HepG2 (cell line): ENCODE results near the gene HDGFL3. TPM values are rescaled to one million over a fixed set of nuclear protein-coding genes. Genes with fewer than 3 reads are reported as not detected.

Experiments
- ATAC-seq: fragments of 200-7000 bp; cut with Tn5 transposase; 3 replicates; pipeline ENCODE4 v1.9.1; 2020; ENCODE audit warnings: mild to moderate bottlenecking, moderate library complexity
- BruUV-seq: library from RNA; stranded (reverse); fragments of 400-500 nt; replicated peaks from 2 replicates; lab custom pipeline; 2021; lab: Mats Ljungman, UMichigan
- CTCF ChIA-PET: fragments of 300-600 bp; formaldehyde crosslinking; extraction: SDS; loops from one replicate; lab custom pipeline; 2021; ENCODE audit warnings: low total read pairs, inconsistent platforms, low intra/inter-chr PET ratio; lab: Yijun Ruan, JAX
- POLR2A ChIA-PET: fragments of 350-600 bp; sonication (Branson Sonifier 250); formaldehyde crosslinking; loops from one replicate; lab custom pipeline; 2020; ENCODE audit warnings: antibody characterized with exemption, inconsistent platforms; lab: Yijun Ruan, JAX
- DNase-seq: peaks from one replicate; pipeline ENCODE4 v3.0.0-alpha.2; 2015; ENCODE audit warnings: low spot score
- FAIRE-seq: peaks from 3 replicates; lab custom pipeline; 2011; peaks lifted over from hg19 to GRCh38; lab: Jason Lieb, UNC
- H2AFZ ChIP-seq: one replicate; pipeline ENCODE4 v1.6.1; 2011; ENCODE audit warnings: low read length, inconsistent platforms
- H3K27ac ChIP-seq: fragments of 300-600 bp; 3 replicates; pipeline ENCODE4 v1.8.0; 2011; ENCODE audit warnings: mixed run types, mild to moderate bottlenecking, mixed read lengths, low read length, inconsistent platforms; ENCODE audit not compliant: insufficient read depth; ENCODE audit errors: extremely low read length
- H3K27me3 ChIP-seq, 2 experiments: fragments of 200-600 bp in 1 of 2; 2 replicates in 1 of 2; 3 replicates in 1 of 2; pipeline versions ENCODE4 v1.6.0 to v1.8.0; 2011; ENCODE audit warnings: low read length in 2 of 2, mild to moderate bottlenecking in 2 of 2, moderate library complexity in 2 of 2, inconsistent platforms in 1 of 2; ENCODE audit not compliant: insufficient read depth in 2 of 2, control insufficient read depth in 1 of 2
- H3K36me3 ChIP-seq, 2 experiments: fragments of 200-600 bp in 1 of 2; replicated peaks in 1 of 2; 2 replicates in 1 of 2; 3 replicates in 1 of 2; pipeline versions ENCODE4 v1.5.1 to v1.8.0; 2011; ENCODE audit warnings: low read length in 2 of 2, inconsistent platforms in 1 of 2; ENCODE audit not compliant: insufficient read depth in 2 of 2, control insufficient read depth in 1 of 2
- H3K4me1 ChIP-seq: 2 replicates; pipeline ENCODE4 v1.5.1; 2012; ENCODE audit warnings: low read length, inconsistent platforms; ENCODE audit not compliant: insufficient read depth
- H3K4me2 ChIP-seq: 2 replicates; pipeline ENCODE4 v1.6.0; 2011; ENCODE audit warnings: low read depth, low read length, inconsistent platforms
- H3K4me3 ChIP-seq, 3 experiments: fragments of 200-600 bp in 1 of 3; sonication (generic), shearing (Covaris generic) in 1 of 3; replicated peaks in 1 of 3; 2 replicates each; pipeline ENCODE4 v1.5.1; 2011 to 2016; ENCODE audit warnings: low read length in 3 of 3, inconsistent platforms in 2 of 3, low read depth in 2 of 3, mild to moderate bottlenecking in 2 of 3, control low read depth in 1 of 3, mixed read lengths in 1 of 3; ENCODE audit not compliant: insufficient read depth in 1 of 3
- H3K79me2 ChIP-seq: one replicate; pipeline ENCODE4 v1.6.1; 2011; ENCODE audit warnings: low read length, inconsistent platforms; ENCODE audit not compliant: insufficient read depth
- H3K9ac ChIP-seq: 2 replicates; pipeline ENCODE4 v1.6.0; 2011; ENCODE audit warnings: mild to moderate bottlenecking, low read depth, low read length, inconsistent platforms; ENCODE audit not compliant: insufficient read depth
- H3K9me3 ChIP-seq: 2 replicates; pipeline ENCODE4 v1.5.1; 2012; ENCODE audit warnings: mild to moderate bottlenecking, low read length
- H4K20me1 ChIP-seq: 2 replicates; pipeline ENCODE4 v1.6.0; 2011; ENCODE audit warnings: inconsistent platforms, mild to moderate bottlenecking, low read length, moderate library complexity; ENCODE audit not compliant: insufficient read depth
- ATAD3A ChIP-seq: sonication (generic); formaldehyde crosslinking; IDR thresholded peaks from 2 replicates; pipeline ENCODE4 v1.4.0; 2020; ENCODE audit warnings: missing genetic modification reagents
- NFYC ChIP-seq: IDR thresholded peaks from 2 replicates; pipeline ENCODE4 v1.6.1; 2016; ENCODE audit warnings: missing genetic modification reagents, missing compliant biosample characterization
- RNF2 ChIP-seq: fragments of 450-650 bp; conservative IDR thresholded peaks from 2 replicates; pipeline ENCODE4 v1.6.1; 2016; ENCODE audit warnings: low read depth
- SUZ12 ChIP-seq: fragments of 150-350 bp; IDR thresholded peaks from 2 replicates; pipeline ENCODE4 v1.6.1; 2014; ENCODE audit warnings: low read depth, low read length
- TARDBP ChIP-seq: sonication (generic); formaldehyde crosslinking; IDR thresholded peaks from 2 replicates; pipeline ENCODE4 v1.8.0; 2022; ENCODE audit warnings: mild to moderate bottlenecking, missing genetic modification reagents
- ZNF235 ChIP-seq: sonication (generic); formaldehyde crosslinking; IDR thresholded peaks from 2 replicates; pipeline ENCODE4 v1.8.1; 2023; ENCODE audit warnings: mild to moderate bottlenecking, missing genetic modification reagents, borderline replicate concordance
- ZNF451 ChIP-seq: sonication (generic); formaldehyde crosslinking; IDR thresholded peaks from 2 replicates; pipeline ENCODE4 v1.5.0; 2020; ENCODE audit warnings: mild to moderate bottlenecking, missing genetic modification reagents
- ZNF792 ChIP-seq: IDR thresholded peaks from 2 replicates; pipeline ENCODE4 v1.6.1; 2016
- WGBS: methylation state at CpG from one replicate; pipeline ENCODE4 v1.1.6; 2017; ENCODE audit warnings: low lambda C conversion rate; 5-methylcytosine and 5-hydroxymethylcytosine counted together
- in situ Hi-C: cut with HindIII; loops from 2 replicates; pipeline ENCODE4 v1.10.0; 2017; ENCODE audit warnings: low pct_unique_long_range_greater_than_20kb; ENCODE audit not compliant: extremely low pct_ligation_motif_present
- intact Hi-C: fragments of 100-400 bp; cut with micrococcal nuclease; formaldehyde crosslinking; loops from one replicate; pipeline ENCODE4 v1.10.0; 2022; ENCODE audit not compliant: unreplicated experiment
- polyA plus RNA-seq, 8 experiments: library from polyadenylated mRNA; depleted of rRNA in 3 of 8; stranded (reverse) in 7 of 8; unstranded in 1 of 8; fragments of >200 nt; fragmentation: Illumina TruSeq in 4 of 8; extraction: Trizol in 4 of 8; gene quantifications; 2 replicates each; pipeline versions ENCODE4 v1.2.1 to v1.2.3, GENCODE V29; 2011 to 2016; ENCODE audit warnings: low read depth in 4 of 8, missing spikeins in 1 of 8, mixed read lengths in 1 of 8; ENCODE audit not compliant: insufficient read depth in 1 of 8
- total RNA-seq, 5 experiments: library from RNA; depleted of rRNA; stranded (reverse); fragments of >200 nt; fragmentation: Illumina TruSeq; extraction: Trizol; gene quantifications; 2 replicates each; pipeline ENCODE4 v1.2.3, GENCODE V29; 2016; ENCODE audit warnings: low read depth in 1 of 5

Gene HDGFL3
- total and polyA plus RNA-seq, 2 of the 13 experiments (the other 11 are each of a cell fraction or from before 2014, with no cell fraction given), result 0.07 to 0.09 TPM

- Histone ChIP-seq H2AFZ (no peak overlapping the region), H3K4me3 (no peak overlapping the region), H3K27ac (no peak overlapping the region), H3K9ac (no peak overlapping the region), H3K9me3 (no peaks in the 10 kb centered on the region), H3K79me2 (no peaks in the 10 kb centered on the region), H3K27me3 (peaks cover 0 to 26% of the 10 kb centered on the region in 2 experiments; a peak in 2 of 5 replicates), H3K4me2 (no peak overlapping the region), H3K36me3 (no peaks in the 10 kb centered on the region), H3K4me1 (no peaks in the 10 kb centered on the region), H4K20me1 (no peaks in the 10 kb centered on the region)
- BruUV-seq, result no TSS peak
- POLR2A ChIA-PET, result no interaction called here
- WGBS, result 18% methylated on average over 4 of the region's 4 CpGs
- CTCF ChIA-PET, result no interaction called here
- intact Hi-C loops, result no loop called here
- no peak for ATAC-seq
- no peak for DNase-seq
- in situ Hi-C loops, result no loop called here
- FAIRE-seq, result no peak
- TF ChIP-seq TARDBP (CRISPR knock-in tag) (no peak), SUZ12 (no peak), NFYC (no peak)
Observed at GRCh38 chr15:83104141-83104540, 103.5 kb downstream of the HDGFL3 start.

GRCh38 chr15:83102346-83102745 is 105.3 kb downstream of the HDGFL3 start:
- no peak for DNase-seq
- ChIA-PET CTCF (no interaction called here), POLR2A (no interaction called here)
- Histone ChIP-seq H3K9me3 (no peaks in the 10 kb centered on the region), H2AFZ (no peak overlapping the region), H3K79me2 (no peaks in the 10 kb centered on the region), H3K9ac (no peak overlapping the region), H3K36me3 (no peaks in the 10 kb centered on the region), H4K20me1 (no peaks in the 10 kb centered on the region), H3K4me1 (no peaks in the 10 kb centered on the region), H3K4me2 (no peak overlapping the region), H3K27me3 (peaks cover 0 to 10% of the 10 kb centered on the region in 2 experiments; a peak in 2 of 5 replicates), H3K4me3 (no peak overlapping the region), H3K27ac (no peak overlapping the region)
- 0% methylated on average over 2 of the region's 2 CpGs for WGBS
- TF ChIP-seq ZNF451 (CRISPR knock-in tag) (no peak), ZNF235 (no peak), RNF2 (no peak), ZNF792 (no peak), ATAD3A (no peak)
- intact Hi-C loops (no loop called here), in situ Hi-C loops (no loop called here)
- ATAC-seq, result no peak
- no peak for FAIRE-seq
- BruUV-seq, result no TSS peak
